Upper lobe of left lung (tissue), 4 donors: Measurements from ENCODE around the gene PLXNA1.

Experiments used
- CTCF ChIP-seq, 6 experiments: fragments of 450-650 bp in 4 of 6; fragments of 200-600 bp in 2 of 6; sonication (generic) in 2 of 6; IDR thresholded peaks; one replicate each; pipeline ENCODE4 v1.5.1; 2016 to 2019; ENCODE audit warnings: antibody characterized with exemption in 6 of 6
- EP300 ChIP-seq, 4 donors: sonication (generic); formaldehyde crosslinking; IDR thresholded peaks; one replicate each; pipeline ENCODE4 v1.5.1; 2017; ENCODE audit warnings: antibody characterized with exemption in 4 of 4, control low read depth in 2 of 4
- POLR2A ChIP-seq, 4 donors: fragments of 450-650 bp; IDR thresholded peaks; one replicate each; pipeline ENCODE4 v1.5.1; 2016 to 2017; ENCODE audit warnings: antibody characterized with exemption in 4 of 4, mild to moderate bottlenecking in 2 of 4
- POLR2AphosphoS5 ChIP-seq, 2 donors: sonication (generic); formaldehyde crosslinking; IDR thresholded peaks; one replicate each; pipeline ENCODE4 v1.5.1; 2017; ENCODE audit warnings: antibody characterized with exemption in 2 of 2

- TF ChIP-seq CTCF (IDR thresholded peaks at IDR 0.05) (no peak), EP300 (IDR thresholded peaks at IDR 0.05) (no peak), POLR2A (IDR thresholded peaks at IDR 0.05) (no peak), POLR2AphosphoS5 (IDR thresholded peaks at IDR 0.05) (no peak)
Measured at GRCh38 chr3:127013181-127013580, 30.3 kb downstream of the PLXNA1 start.
